ENCODE data around the gene PYM1. TPM values are rescaled to one million over a fixed set of nuclear protein-coding genes. Genes with fewer than 3 reads are reported as not detected.

PYM1 gene
- total RNA-seq, 1 experiment from 2014 or later = 33.6 TPM

DNA sequence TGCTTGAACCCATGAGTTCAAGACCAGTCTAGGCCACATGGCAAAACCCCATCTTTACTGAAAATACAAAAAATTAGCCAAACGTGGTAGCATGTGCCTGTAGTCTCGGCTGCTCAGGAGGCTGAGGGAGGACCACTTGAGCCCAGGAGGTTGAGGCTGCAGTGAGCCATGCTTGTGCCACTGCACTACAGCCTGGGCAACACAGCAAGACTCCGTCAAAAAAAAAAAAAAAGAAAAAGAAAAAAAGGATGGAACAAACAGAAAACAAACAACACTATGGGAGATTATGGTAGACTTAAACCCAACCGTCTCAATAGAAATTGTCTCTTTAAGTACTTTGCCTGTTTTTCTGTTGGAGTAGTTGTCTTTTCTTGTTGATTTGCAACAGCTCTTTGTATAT lies 36.4 kb downstream of the PYM1 start:
- DNase-seq = no peak
- intact Hi-C loops (cut with micrococcal nuclease; ENCODE audit: unreplicated experiment) = no loop called here
- TF ChIP-seq, protein P1, sequence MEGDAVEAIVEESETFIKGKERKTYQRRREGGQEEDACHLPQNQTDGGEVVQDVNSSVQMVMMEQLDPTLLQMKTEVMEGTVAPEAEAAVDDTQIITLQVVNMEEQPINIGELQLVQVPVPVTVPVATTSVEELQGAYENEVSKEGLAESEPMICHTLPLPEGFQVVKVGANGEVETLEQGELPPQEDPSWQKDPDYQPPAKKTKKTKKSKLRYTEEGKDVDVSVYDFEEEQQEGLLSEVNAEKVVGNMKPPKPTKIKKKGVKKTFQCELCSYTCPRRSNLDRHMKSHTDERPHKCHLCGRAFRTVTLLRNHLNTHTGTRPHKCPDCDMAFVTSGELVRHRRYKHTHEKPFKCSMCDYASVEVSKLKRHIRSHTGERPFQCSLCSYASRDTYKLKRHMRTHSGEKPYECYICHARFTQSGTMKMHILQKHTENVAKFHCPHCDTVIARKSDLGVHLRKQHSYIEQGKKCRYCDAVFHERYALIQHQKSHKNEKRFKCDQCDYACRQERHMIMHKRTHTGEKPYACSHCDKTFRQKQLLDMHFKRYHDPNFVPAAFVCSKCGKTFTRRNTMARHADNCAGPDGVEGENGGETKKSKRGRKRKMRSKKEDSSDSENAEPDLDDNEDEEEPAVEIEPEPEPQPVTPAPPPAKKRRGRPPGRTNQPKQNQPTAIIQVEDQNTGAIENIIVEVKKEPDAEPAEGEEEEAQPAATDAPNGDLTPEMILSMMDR (IDR thresholded peaks at IDR 0.05; ENCODE audit: unreplicated experiment) = no peak
- no peaks in the 10 kb centered on the region for H3K27me3 Mint-ChIP-seq (ENCODE audit: unreplicated experiment)
- no peaks in the 10 kb centered on the region for H3K9me3 Mint-ChIP-seq (ENCODE audit: low read depth, unreplicated experiment)
- no TSS peak for BruUV-seq (replicated peaks)
- no peaks in the 10 kb centered on the region for H3K36me3 Mint-ChIP-seq (ENCODE audit: insufficient read depth, unreplicated experiment)
- H3K27ac Mint-ChIP-seq (ENCODE audit: unreplicated experiment) = no peak overlapping the region
- CTCF ChIA-PET = interaction anchor here (1.2 kb wide), 1 partner anchor 9 kb away, joined by 3 read pairs; no protein-coding TSS in a partner anchor
- no peak overlapping the region for H3K4me3 Mint-ChIP-seq (ENCODE audit: low read depth, unreplicated experiment)
- H3K4me1 Mint-ChIP-seq (ENCODE audit: low read depth, unreplicated experiment) = no peaks in the 10 kb centered on the region

GRCh38 chr12:55885113-55885512 lies 42.6 kb downstream of the PYM1 start:
- H3K36me3 Mint-ChIP-seq (ENCODE audit: insufficient read depth, unreplicated experiment) = no peaks in the 10 kb centered on the region
- H3K27ac Mint-ChIP-seq (ENCODE audit: unreplicated experiment) = no peak overlapping the region

GRCh38 chr12:55877824-55878223 lies 49.9 kb downstream of the PYM1 start:
- BruUV-seq (replicated peaks) = no TSS peak
- CTCF ChIA-PET = interaction anchor here (0.6 kb wide), 1 partner anchor 58 kb away, joined by 3 read pairs; no protein-coding TSS in a partner anchor
- H3K27me3 Mint-ChIP-seq (ENCODE audit: unreplicated experiment) = no peaks in the 10 kb centered on the region
- intact Hi-C loops (cut with micrococcal nuclease; ENCODE audit: unreplicated experiment) = no loop called here
- no peak overlapping the region for H3K4me3 Mint-ChIP-seq (ENCODE audit: low read depth, unreplicated experiment)
- no peaks in the 10 kb centered on the region for H3K36me3 Mint-ChIP-seq (ENCODE audit: insufficient read depth, unreplicated experiment)
- no peaks in the 10 kb centered on the region for H3K4me1 Mint-ChIP-seq (ENCODE audit: low read depth, unreplicated experiment)
- no peak for DNase-seq
- H3K9me3 Mint-ChIP-seq (ENCODE audit: low read depth, unreplicated experiment) = peaks cover 7% of the 10 kb centered on the region
- H3K27ac Mint-ChIP-seq (ENCODE audit: unreplicated experiment) = no peak overlapping the region
- TF ChIP-seq, protein P1 (IDR thresholded peaks at IDR 0.05; ENCODE audit: unreplicated experiment) = no peak

More at GRCh38 chr12:55885113-55885512, 42.6 kb downstream of the PYM1 start:
- H3K4me1 Mint-ChIP-seq (ENCODE audit: low read depth, unreplicated experiment) = no peaks in the 10 kb centered on the region
- intact Hi-C loops (cut with micrococcal nuclease; ENCODE audit: unreplicated experiment) = no loop called here
- TF ChIP-seq, protein P1 (IDR thresholded peaks at IDR 0.05; ENCODE audit: unreplicated experiment) = no peak
- CTCF ChIA-PET = no interaction called here
- H3K4me3 Mint-ChIP-seq (ENCODE audit: low read depth, unreplicated experiment) = no peak overlapping the region
- no peaks in the 10 kb centered on the region for H3K27me3 Mint-ChIP-seq (ENCODE audit: unreplicated experiment)
- DNase-seq = no peak
- BruUV-seq (replicated peaks) = no TSS peak
- peaks cover 2% of the 10 kb centered on the region for H3K9me3 Mint-ChIP-seq (ENCODE audit: low read depth, unreplicated experiment)

GRCh38 chr12:55875704-55876467 lies 51.8 kb downstream of the PYM1 start:
- BruUV-seq (replicated peaks) = no TSS peak
- CTCF ChIA-PET = interaction anchor here (0.5 kb wide), 1 partner anchor 37 kb away, joined by 6 read pairs; no protein-coding TSS in a partner anchor

More at GRCh38 chr12:55875704-55876467, 51.8 kb downstream of the PYM1 start:
- Mint-ChIP-seq H3K9me3 (ENCODE audit: low read depth, unreplicated experiment) (peaks cover 7% of the 10 kb centered on the region), H3K27me3 (ENCODE audit: unreplicated experiment) (no peaks in the 10 kb centered on the region), H3K27ac (ENCODE audit: unreplicated experiment) (no peak overlapping the region), H3K36me3 (ENCODE audit: insufficient read depth, unreplicated experiment) (no peaks in the 10 kb centered on the region), H3K4me3 (ENCODE audit: low read depth, unreplicated experiment) (no peak overlapping the region), H3K4me1 (ENCODE audit: low read depth, unreplicated experiment) (no peaks in the 10 kb centered on the region)
- intact Hi-C loops (cut with micrococcal nuclease; ENCODE audit: unreplicated experiment) = no loop called here
- no peak for DNase-seq
- TF ChIP-seq, protein P1 (IDR thresholded peaks at IDR 0.05; ENCODE audit: unreplicated experiment) = no peak
